Epithelial cell of prostate (primary cell): ENCODE results near the gene GTF2H2.
"Not testable (repeated sequence)": the region's sequence is repeated elsewhere in the genome, so short reads cannot be mapped to it uniquely, and the experiment has no call there.

ENCODE experiments used
- DNase-seq: peaks from one replicate; pipeline ENCODE4 v3.0.0-alpha.2; 2011; ENCODE audit warnings: low read depth, low spot score
- H3K27ac ChIP-seq: fragments of 450-650 bp; 2 replicates; pipeline ENCODE4 v1.5.1; 2017; ENCODE audit warnings: mild to moderate bottlenecking

GTF2H2 gene

GRCh38 chr5:71067262-71067928 is at the start of gene GTF2H2:
GTF2H2 (minus strand) TSS chr5:71067676; CDS start chr5:71062763, 4,913 bp downstream.
- not testable (repeated sequence) for H3K27ac ChIP-seq, DNase-seq

GRCh38 chr5:71109730-71110275 is 42.3 kb upstream of the GTF2H2 start:
- not testable (repeated sequence) for DNase-seq, H3K27ac ChIP-seq

- not testable (repeated sequence) for H3K27ac ChIP-seq, DNase-seq
Observed at GRCh38 chr5:71099996-71100395, 32.5 kb upstream of the GTF2H2 start.

- not testable (repeated sequence) for H3K27ac ChIP-seq, DNase-seq
Observed at GRCh38 chr5:71097930-71098203, 30.4 kb upstream of the GTF2H2 start.

- not testable (repeated sequence) for H3K27ac ChIP-seq, DNase-seq
Observed at GRCh38 chr5:71097173-71097929, 29.9 kb upstream of the GTF2H2 start.

GRCh38 chr5:71089773-71090172 is 22.3 kb upstream of the GTF2H2 start:
- not testable (repeated sequence) for DNase-seq, H3K27ac ChIP-seq

- not testable (repeated sequence) for H3K27ac ChIP-seq
Observed at GRCh38 chr5:71088754-71089153, 21.3 kb upstream of the GTF2H2 start.

GRCh38 chr5:71086145-71086544 is 18.7 kb upstream of the GTF2H2 start:
- H3K27ac ChIP-seq, DNase-seq: not testable (repeated sequence)

More at GRCh38 chr5:71088754-71089153, 21.3 kb upstream of the GTF2H2 start:
- DNase-seq = not testable (repeated sequence)

GRCh38 chr5:71084280-71085063 is 17.0 kb upstream of the GTF2H2 start:
- not testable (repeated sequence) for DNase-seq, H3K27ac ChIP-seq

- H3K27ac ChIP-seq, DNase-seq: not testable (repeated sequence)
Observed at GRCh38 chr5:71082898-71083297, 15.4 kb upstream of the GTF2H2 start.

- DNase-seq, H3K27ac ChIP-seq: not testable (repeated sequence)
Observed at GRCh38 chr5:71082340-71082739, 14.9 kb upstream of the GTF2H2 start.

- not testable (repeated sequence) for H3K27ac ChIP-seq, DNase-seq
Observed at GRCh38 chr5:71061322-71061721, 6.2 kb downstream of the GTF2H2 start.

- DNase-seq = not testable (repeated sequence)
Observed at GRCh38 chr5:71059426-71059825, 8.1 kb downstream of the GTF2H2 start.

GRCh38 chr5:71044808-71045207 is 22.7 kb downstream of the GTF2H2 start:
- not testable (repeated sequence) for DNase-seq, H3K27ac ChIP-seq

More at GRCh38 chr5:71059426-71059825, 8.1 kb downstream of the GTF2H2 start:
- H3K27ac ChIP-seq = not testable (repeated sequence)

- H3K27ac ChIP-seq, DNase-seq: not testable (repeated sequence)
Observed at GRCh38 chr5:71044128-71044527, 23.3 kb downstream of the GTF2H2 start.

- not testable (repeated sequence) for H3K27ac ChIP-seq, DNase-seq
Observed at GRCh38 chr5:71031046-71031776, 36.3 kb downstream of the GTF2H2 start.

GRCh38 chr5:71025289-71025953 is 42.1 kb downstream of the GTF2H2 start, which contains the start of gene NAIP:
NAIP (minus strand) TSS chr5:71025339; CDS start chr5:71012915, 12,424 bp downstream.
- DNase-seq, H3K27ac ChIP-seq: not testable (repeated sequence)

GRCh38 chr5:71020643-71021042 is 46.8 kb downstream of the GTF2H2 start:
- not testable (repeated sequence) for DNase-seq, H3K27ac ChIP-seq

GRCh38 chr5:71018376-71019005 is 49.0 kb downstream of the GTF2H2 start:
- H3K27ac ChIP-seq, DNase-seq: not testable (repeated sequence)
